IPS-NIHi7 (cell line): ENCODE data around the gene CYP2C18.
"Not testable (repeated sequence)": the region's sequence is repeated elsewhere in the genome, so short reads cannot be mapped to it uniquely, and the experiment has no call there.

ENCODE experiments used
- DNase-seq: peaks from one replicate; pipeline ENCODE4 v3.0.0; 2012; ENCODE audit warnings: mixed read lengths; ENCODE audit errors: extremely low spot score

Gene CYP2C18

GRCh38 chr10:94683214-94684054 is at the start of gene CYP2C18:
Gene CYP2C18 (plus strand): TSS chr10:94683729. CDS start chr10:94683820, 91 bp downstream.
- no peak for DNase-seq

GRCh38 chr10:94638097-94638496 is 45.4 kb upstream of the CYP2C18 start:
- not testable (repeated sequence) for DNase-seq

GRCh38 chr10:94639902-94640301 is 43.6 kb upstream of the CYP2C18 start:
- DNase-seq, result no peak

- no peak for DNase-seq
Measured at GRCh38 chr10:94640562-94640961, 43.0 kb upstream of the CYP2C18 start.

GRCh38 chr10:94641480-94641879 is 42.0 kb upstream of the CYP2C18 start:
- DNase-seq, result no peak

- no peak for DNase-seq
Measured at GRCh38 chr10:94644352-94644751, 39.2 kb upstream of the CYP2C18 start.

GRCh38 chr10:94645285-94645684 is 38.2 kb upstream of the CYP2C18 start:
- DNase-seq, result no peak

GRCh38 chr10:94655201-94655600 is 28.3 kb upstream of the CYP2C18 start:
- DNase-seq, result not testable (repeated sequence)

GRCh38 chr10:94663061-94663460 is 20.5 kb upstream of the CYP2C18 start:
- not testable (repeated sequence) for DNase-seq

GRCh38 chr10:94666391-94667102 is 17.0 kb upstream of the CYP2C18 start:
- no peak for DNase-seq

- DNase-seq, result no peak
Measured at GRCh38 chr10:94673614-94674321, 9.8 kb upstream of the CYP2C18 start.

- no peak for DNase-seq
Measured at GRCh38 chr10:94676496-94676895, 7.0 kb upstream of the CYP2C18 start.

GRCh38 chr10:94677691-94678090 is 5.8 kb upstream of the CYP2C18 start:
- peak; percentile 50 for DNase-seq

GRCh38 chr10:94678475-94678874 is 5.1 kb upstream of the CYP2C18 start:
- no peak for DNase-seq

- no peak for DNase-seq
Measured at GRCh38 chr10:94680544-94680943, 3.0 kb upstream of the CYP2C18 start.

- not testable (repeated sequence) for DNase-seq
Measured at GRCh38 chr10:94682636-94683035, 893 bp upstream of the CYP2C18 start.

GRCh38 chr10:94687625-94688248 is 4.2 kb downstream of the CYP2C18 start:
- no peak for DNase-seq

GRCh38 chr10:94706089-94706488 is 22.6 kb downstream of the CYP2C18 start:
- no peak for DNase-seq

- no peak for DNase-seq
Measured at GRCh38 chr10:94710578-94710977, 27.0 kb downstream of the CYP2C18 start.

GRCh38 chr10:94725871-94726270 is 42.3 kb downstream of the CYP2C18 start:
- DNase-seq, result no peak

GRCh38 chr10:94735197-94735596 is 51.7 kb downstream of the CYP2C18 start:
- no peak for DNase-seq

GRCh38 chr10:94738588-94738987 is 55.1 kb downstream of the CYP2C18 start:
- no peak for DNase-seq
